OCI-LY3 (cell line): ENCODE results near the gene TXNL4A.

ENCODE experiments used
- H2AFZ ChIP-seq: fragments of 200-600, 300-600 bp; shearing (Covaris generic); 2 replicates; pipeline ENCODE4 v1.6.0; 2014; ENCODE audit warnings: antibody characterized with exemption, low read depth, low read length
- H3K27ac ChIP-seq: fragments of 200-600, 300-600 bp; sonication (generic); 2 replicates; pipeline ENCODE4 v1.5.1; 2014; ENCODE audit warnings: mild to moderate bottlenecking, low read length, moderate library complexity, mixed read lengths
- H3K27me3 ChIP-seq: fragments of 200-600, 300-600 bp; sonication (generic); 2 replicates; pipeline ENCODE4 v1.6.1; 2014; ENCODE audit warnings: low read depth, low read length, mixed read lengths
- H3K36me3 ChIP-seq: fragments of 200-600, 300-600 bp; sonication (generic); replicated peaks from 2 replicates; pipeline ENCODE3; 2014; ENCODE audit warnings: low read depth, low read length, mixed read lengths
- H3K4me1 ChIP-seq: fragments of 300-600, 200-600 bp; sonication (generic); 2 replicates; pipeline ENCODE4 v1.6.1; 2014; ENCODE audit warnings: low read length, mixed read lengths
- H3K4me2 ChIP-seq: fragments of 200-600, 300-600 bp; sonication (generic); 2 replicates; pipeline ENCODE4 v1.6.1; 2014; ENCODE audit warnings: low read length, mixed read lengths
- H3K4me3 ChIP-seq: fragments of 300-600, 200-600 bp; sonication (generic); 2 replicates; pipeline ENCODE4 v1.5.1; 2014; ENCODE audit warnings: antibody characterized with exemption, mild to moderate bottlenecking, low read length, moderate library complexity
- H3K79me2 ChIP-seq: fragments of 300-600, 200-600 bp; shearing (Covaris generic); 2 replicates; pipeline ENCODE4 v1.6.1; 2014; ENCODE audit warnings: mild to moderate bottlenecking, low read length, mixed read lengths
- H3K9ac ChIP-seq: fragments of 300-600, 200-600 bp; shearing (Covaris generic); 2 replicates; pipeline ENCODE4 v1.6.0; 2014; ENCODE audit warnings: mild to moderate bottlenecking, low read length, moderate library complexity
- H3K9me3 ChIP-seq: fragments of 200-600, 300-600 bp; shearing (Covaris generic); 2 replicates; pipeline ENCODE4 v1.6.1; 2014; ENCODE audit warnings: low read length, mixed read lengths; ENCODE audit not compliant: insufficient read depth
- H4K20me1 ChIP-seq: fragments of 200-600, 300-600 bp; sonication (generic); 2 replicates; pipeline ENCODE4 v1.6.1; 2016; ENCODE audit warnings: low read length, mixed read lengths; ENCODE audit not compliant: insufficient read depth
- CTCF ChIP-seq: fragments of 200-600, 300-600 bp; sonication (generic); IDR thresholded peaks from 2 replicates; pipeline ENCODE4 v1.5.1; 2014; ENCODE audit warnings: antibody characterized with exemption, low read length, low read depth
- EZH2phosphoT487 ChIP-seq: fragments of 200-600 bp; shearing (Covaris generic); IDR thresholded peaks from 2 replicates; pipeline ENCODE4 v1.6.1; 2018; ENCODE audit warnings: antibody characterized with exemption, mixed run types, low read depth

The TXNL4A gene

GRCh38 chr18:79973517-79973916, 14.8 kb downstream of the TXNL4A start:
- H3K36me3 ChIP-seq, result peaks cover 82% of the 10 kb centered on the region

GRCh38 chr18:79972720-79973119, 15.6 kb downstream of the TXNL4A start:
- TF ChIP-seq CTCF (no peak), EZH2phosphoT487 (no peak)
- Histone ChIP-seq H3K36me3 (peaks cover 81% of the 10 kb centered on the region), H4K20me1 (peaks cover 73% of the 10 kb centered on the region), H3K79me2 (peaks cover 85% of the 10 kb centered on the region), H3K9ac (no peak overlapping the region), H3K27me3 (no peaks in the 10 kb centered on the region), H3K4me1 (no peaks in the 10 kb centered on the region), H3K4me2 (no peak overlapping the region), H3K27ac (no peak overlapping the region), H2AFZ (no peak overlapping the region), H3K4me3 (no peak overlapping the region), H3K9me3 (no peaks in the 10 kb centered on the region)

More at GRCh38 chr18:79973517-79973916, 14.8 kb downstream of the TXNL4A start:
- Histone ChIP-seq H2AFZ (no peak overlapping the region), H3K4me1 (no peaks in the 10 kb centered on the region), H4K20me1 (peaks cover 80% of the 10 kb centered on the region), H3K9ac (no peak overlapping the region), H3K79me2 (peaks cover 88% of the 10 kb centered on the region), H3K4me2 (no peak overlapping the region), H3K9me3 (no peaks in the 10 kb centered on the region), H3K4me3 (no peak overlapping the region), H3K27me3 (no peaks in the 10 kb centered on the region), H3K27ac (no peak overlapping the region)
- TF ChIP-seq CTCF (no peak), EZH2phosphoT487 (no peak)

- H3K4me3 ChIP-seq, result no peak overlapping the region
- no peaks in the 10 kb centered on the region for H3K9me3 ChIP-seq
- no peak overlapping the region for H3K4me2 ChIP-seq
- no peak overlapping the region for H3K27ac ChIP-seq
- TF ChIP-seq EZH2phosphoT487 (no peak), CTCF (no peak)
- peaks cover 68% of the 10 kb centered on the region for H4K20me1 ChIP-seq
- no peaks in the 10 kb centered on the region for H3K4me1 ChIP-seq
- peaks cover 78% of the 10 kb centered on the region for H3K79me2 ChIP-seq
- no peaks in the 10 kb centered on the region for H3K27me3 ChIP-seq
- H2AFZ ChIP-seq, result no peak overlapping the region
- peaks cover 75% of the 10 kb centered on the region for H3K36me3 ChIP-seq
- H3K9ac ChIP-seq, result no peak overlapping the region
These were observed 16.4 kb downstream of the TXNL4A start for GRCh38 chr18:79971986-79972385.

- no peak overlapping the region for H2AFZ ChIP-seq
- TF ChIP-seq CTCF (no peak), EZH2phosphoT487 (no peak)
- peaks cover 71% of the 10 kb centered on the region for H3K36me3 ChIP-seq
- no peaks in the 10 kb centered on the region for H3K9me3 ChIP-seq
- H3K27me3 ChIP-seq, result no peaks in the 10 kb centered on the region
- no peak overlapping the region for H3K4me3 ChIP-seq
- no peak overlapping the region for H3K4me2 ChIP-seq
- no peaks in the 10 kb centered on the region for H3K4me1 ChIP-seq
- no peak overlapping the region for H3K9ac ChIP-seq
- H3K79me2 ChIP-seq, result peaks cover 72% of the 10 kb centered on the region
- H4K20me1 ChIP-seq, result peaks cover 62% of the 10 kb centered on the region
- H3K27ac ChIP-seq, result no peak overlapping the region
These were observed 17.0 kb downstream of the TXNL4A start for GRCh38 chr18:79971211-79971952.
